SU-DHL-6 (cell line): ENCODE data around the gene SLC25A38.

ENCODE experiments used
- CTCF ChIP-seq: fragments of 200-600 bp; sonication (generic); IDR thresholded peaks from one replicate; pipeline ENCODE4 v1.5.1; 2017; ENCODE audit warnings: antibody characterized with exemption, mild to moderate bottlenecking, low read length, moderate library complexity; ENCODE audit not compliant: insufficient read depth, poor library complexity, severe bottlenecking
- EZH2phosphoT487 ChIP-seq: fragments of 200-600 bp; sonication (generic), shearing (Covaris generic); conservative IDR thresholded peaks from 2 replicates; pipeline ENCODE4 v1.6.1; 2018; ENCODE audit warnings: mild to moderate bottlenecking, antibody characterized with exemption, low read length, moderate library complexity, mixed read lengths

GRCh38 chr3:39346785-39347585 is 36.2 kb upstream of the SLC25A38 start:
- TF ChIP-seq CTCF (no peak), EZH2phosphoT487 (no peak)
